ENCODE results near the gene CST9. TPM values are rescaled to one million over a fixed set of nuclear protein-coding genes. Genes with fewer than 3 reads are reported as not detected.

CST9 gene
- total and polyA plus RNA-seq, 2 of the 13 experiments (the other 11 are each of a cell fraction or from before 2014, with no cell fraction given): 0.07 TPM; not detected in 1

- no peak for TF ChIP-seq KIAA2018 (CRISPR knock-in tag; IDR thresholded peaks at IDR 0.05; ENCODE audit: borderline replicate concordance)
- peak; percentile 59; the same call in 1 of the 2 replicates for TF ChIP-seq GABPB1 (CRISPR knock-in tag; IDR thresholded peaks at IDR 0.05)
- 0 out of 2 replicates have a peak, but pooled peaks have one; percentile 42 for TF ChIP-seq MTA1 (CRISPR knock-in tag; IDR thresholded peaks at IDR 0.05; ENCODE audit: borderline replicate concordance)
- TF ChIP-seq ZNF672 (CRISPR knock-in tag; IDR thresholded peaks at IDR 0.05): no peak
- peak; percentile 97 for TF ChIP-seq RXRB (CRISPR knock-in tag; IDR thresholded peaks at IDR 0.05; ENCODE audit: borderline replicate concordance)
- TF ChIP-seq HNRNPH1 (optimal IDR thresholded peaks at IDR 0.05; ENCODE audit: low read depth, low read length): no peak
- TF ChIP-seq SP140L (CRISPR knock-in tag; IDR thresholded peaks at IDR 0.05; ENCODE audit: borderline replicate concordance): 0 out of 2 replicates have a peak, but pooled peaks have one; percentile 34
- TF ChIP-seq ZBTB49 (CRISPR knock-in tag; IDR thresholded peaks at IDR 0.05; ENCODE audit: borderline replicate concordance): no peak; the same call in 1 of the 2 replicates
- TF ChIP-seq FUBP1 (CRISPR knock-in tag; IDR thresholded peaks at IDR 0.05; ENCODE audit: borderline replicate concordance): no peak
- TF ChIP-seq MXD4 (CRISPR knock-in tag; IDR thresholded peaks at IDR 0.05): peak; percentile 50; the same call in 1 of the 2 replicates
- no peak for TF ChIP-seq MAFG (CRISPR knock-in tag; IDR thresholded peaks at IDR 0.05)
- TF ChIP-seq ZNF280B (CRISPR knock-in tag; IDR thresholded peaks at IDR 0.05; ENCODE audit: borderline replicate concordance): 0 out of 2 replicates have a peak, but pooled peaks have one; percentile 36
These were observed 35.3 kb upstream of the CST9 start (continued) for GRCh38 chr20:23640671-23641667.

All from HepG2 (cell line).